Cardiac fibroblast (primary cell): Measurements from ENCODE around the gene LONRF2.
"Not testable (repeated sequence)": the region's sequence is repeated elsewhere in the genome, so short reads cannot be mapped to it uniquely, and the experiment has no call there.

Experiments
- DNase-seq, 2 donors: peaks; one replicate each; pipeline versions ENCODE4 v3.0.0 to v3.0.0-alpha.2; 2010; ENCODE audit warnings: low read depth in 2 of 2
- H3K4me3 ChIP-seq, 2 donors: replicated peaks in 1 of 2; 1 replicate in 1 of 2; 2 replicates in 1 of 2; pipeline ENCODE4 v1.5.1; 2011; ENCODE audit warnings: low read depth in 2 of 2, low read length in 2 of 2, mild to moderate bottlenecking in 2 of 2, moderate library complexity in 1 of 2
- CTCF ChIP-seq: IDR thresholded peaks from one replicate; pipeline ENCODE4 v1.5.1; 2011; ENCODE audit warnings: low read depth, mild to moderate bottlenecking, low read length, inconsistent platforms

Gene LONRF2

GRCh38 chr2:100256849-100257248 lies 65.5 kb downstream of the LONRF2 start:
- TF ChIP-seq CTCF: no peak
- DNase-seq: no peak
- H3K4me3 ChIP-seq: no peak overlapping the region

- DNase-seq: no peak
Measured at GRCh38 chr2:100256416-100256815, 65.9 kb downstream of the LONRF2 start.

GRCh38 chr2:100254646-100255210 lies 67.6 kb downstream of the LONRF2 start:
- H3K4me3 ChIP-seq: no peak overlapping the region
- TF ChIP-seq CTCF: no peak
- no peak for DNase-seq

More at GRCh38 chr2:100256416-100256815, 65.9 kb downstream of the LONRF2 start:
- TF ChIP-seq CTCF: no peak
- no peak overlapping the region for H3K4me3 ChIP-seq

- no peak for DNase-seq
- H3K4me3 ChIP-seq: no peak overlapping the region
- TF ChIP-seq CTCF: no peak
Measured at GRCh38 chr2:100253786-100254185, 68.5 kb downstream of the LONRF2 start.

- TF ChIP-seq CTCF: no peak
- no peak overlapping the region for H3K4me3 ChIP-seq
- DNase-seq: no peak
Measured at GRCh38 chr2:100252811-100253698, 69.2 kb downstream of the LONRF2 start.

- H3K4me3 ChIP-seq: no peak overlapping the region
- no peak for TF ChIP-seq CTCF
- DNase-seq: no peak
Measured at GRCh38 chr2:100250645-100251044, 71.7 kb downstream of the LONRF2 start.

GRCh38 chr2:100248971-100249370 lies 73.3 kb downstream of the LONRF2 start:
- H3K4me3 ChIP-seq: no peak overlapping the region
- no peak for TF ChIP-seq CTCF
- no peak for DNase-seq

GRCh38 chr2:100248556-100248955 lies 73.7 kb downstream of the LONRF2 start:
- DNase-seq: not testable (repeated sequence)

More at GRCh38 chr2:100248556-100248955, 73.7 kb downstream of the LONRF2 start:
- not testable (repeated sequence) for H3K4me3 ChIP-seq
